Naive B cell (primary cell): ENCODE measurements around the gene HERPUD1. TPM values are rescaled to one million over a fixed set of nuclear protein-coding genes. Genes with fewer than 3 reads are reported as not detected.

ENCODE experiments used
- ATAC-seq, 2 donors: fragments of 150-1000 bp; cut with Tn5 transposase; 2 replicates each; pipeline ENCODE4 v1.10.0; 2021; ENCODE audit warnings: low read depth in 2 of 2, mild to moderate bottlenecking in 2 of 2, moderate library complexity in 2 of 2
- DNase-seq: peaks from one replicate; pipeline ENCODE4 v3.0.0; 2022
- H3K27ac Mint-ChIP-seq, 6 donors: one replicate each; pipeline ENCODE4 v1.8.0; 2020 to 2022; ENCODE audit warnings: mild to moderate bottlenecking in 6 of 6, mixed read lengths in 6 of 6, moderate library complexity in 5 of 6, inconsistent platforms in 2 of 6
- H3K27me3 Mint-ChIP-seq, 3 donors: one replicate each; pipeline ENCODE4 v1.8.0; 2021 to 2022; ENCODE audit warnings: mixed read lengths in 3 of 3, mild to moderate bottlenecking in 1 of 3
- H3K36me3 Mint-ChIP-seq, 2 donors: one replicate each; pipeline ENCODE4 v1.8.0; 2020 to 2022; ENCODE audit warnings: mixed read lengths in 2 of 2, inconsistent platforms in 1 of 2, mild to moderate bottlenecking in 1 of 2
- H3K4me1 Mint-ChIP-seq, 3 donors: one replicate each; pipeline ENCODE4 v1.8.0; 2020 to 2022; ENCODE audit warnings: mixed read lengths in 3 of 3, inconsistent platforms in 1 of 3, mild to moderate bottlenecking in 1 of 3, moderate library complexity in 1 of 3
- H3K4me3 Mint-ChIP-seq, 8 donors: one replicate each; pipeline ENCODE4 v1.8.0; 2020 to 2022; ENCODE audit warnings: mild to moderate bottlenecking in 8 of 8, mixed read lengths in 8 of 8, moderate library complexity in 8 of 8, inconsistent platforms in 2 of 8
- H3K9me3 Mint-ChIP-seq, 7 donors: one replicate each; pipeline ENCODE4 v1.8.0; 2020 to 2022; ENCODE audit warnings: mixed read lengths in 7 of 7, mild to moderate bottlenecking in 5 of 7, inconsistent platforms in 2 of 7, moderate library complexity in 1 of 7
- polyA plus RNA-seq, 6 donors: library from polyadenylated mRNA; unstranded; fragments of 300-500 nt; fragmentation: Illumina TruSeq; gene quantifications; one replicate each; pipeline ENCODE4 v1.2.3, GENCODE V29; 2021; ENCODE audit warnings: low read depth in 6 of 6

HERPUD1 gene
- polyA plus RNA-seq, 6 donors from 2014 or later = 235 to 1,138 (median 264) TPM

- peak overlapping the region in 1 of 8 donors; percentile 69 for H3K4me3 Mint-ChIP-seq
- H3K36me3 Mint-ChIP-seq = peaks cover 6 to 9% of the 10 kb centered on the region in 2 donors
- no peak for ATAC-seq
- peaks cover 0 to 15% (median 2%) of the 10 kb centered on the region in 7 donors for H3K9me3 Mint-ChIP-seq
- H3K4me1 Mint-ChIP-seq = peaks cover 80 to 96% (median 94%) of the 10 kb centered on the region in 3 donors
- peak overlapping the region; percentile 99 to 100 (median 100) for H3K27ac Mint-ChIP-seq
- H3K27me3 Mint-ChIP-seq = no peaks in the 10 kb centered on the region
- DNase-seq = no peak
Observed at GRCh38 chr16:56914896-56915295, 17.0 kb upstream of the HERPUD1 start.

- Mint-ChIP-seq H3K27me3 (no peaks in the 10 kb centered on the region), H3K4me3 (peak overlapping the region in 3 of 8 donors; percentile 67 to 92 (median 87)), H3K36me3 (peaks cover 6 to 9% of the 10 kb centered on the region in 2 donors), H3K9me3 (peaks cover 0 to 17% (median 2%) of the 10 kb centered on the region in 7 donors), H3K27ac (peak overlapping the region; percentile 99 to 100 (median 100)), H3K4me1 (peaks cover 81 to 96% (median 94%) of the 10 kb centered on the region in 3 donors)
- DNase-seq = no peak
- no peak for ATAC-seq
Observed at GRCh38 chr16:56915336-56916119, 16.4 kb upstream of the HERPUD1 start.

DNA sequence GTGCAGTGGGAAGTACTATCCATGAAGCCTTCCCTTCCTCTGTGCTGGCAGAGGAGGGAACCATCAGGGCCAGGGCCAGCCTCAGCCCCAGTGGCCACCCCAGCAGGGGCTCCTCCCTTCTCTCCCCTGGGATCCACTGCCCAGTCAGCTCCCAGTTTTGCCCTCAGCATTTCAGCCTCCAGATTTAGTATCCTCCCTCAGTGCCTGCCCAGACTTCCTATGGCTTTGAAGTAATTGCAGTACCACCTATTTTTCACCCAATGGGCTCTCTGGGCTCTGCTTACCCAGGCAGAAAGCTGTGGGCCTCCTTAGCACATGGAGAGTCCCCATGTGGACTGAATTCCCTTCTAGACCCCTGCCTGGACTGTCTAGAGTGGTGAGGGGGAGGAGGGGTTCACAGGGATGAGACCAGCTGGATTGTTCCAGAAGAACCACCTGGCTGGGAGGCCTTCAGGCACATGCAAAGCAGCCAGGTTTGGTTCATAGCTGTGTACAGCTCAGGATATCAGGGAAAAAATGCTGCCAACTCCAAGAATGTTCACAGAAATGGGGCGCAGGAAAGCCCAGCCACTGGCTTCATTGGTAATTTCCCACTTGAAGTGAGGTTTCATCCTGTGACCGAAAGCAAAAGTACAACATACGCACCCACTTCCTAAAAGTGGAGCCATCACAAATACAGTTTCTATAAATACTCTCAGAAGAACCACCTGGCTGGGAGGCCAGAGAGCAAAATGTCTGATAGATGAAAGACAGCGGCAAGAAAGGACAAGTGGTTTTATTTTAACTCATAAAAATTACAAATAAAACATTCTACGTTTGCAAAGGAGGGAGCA lies 15.2 kb upstream of the HERPUD1 start:
- H3K4me3 Mint-ChIP-seq = peak overlapping the region; percentile 58 to 93 (median 86)
- H3K27ac Mint-ChIP-seq = peak overlapping the region; percentile 99 to 100 (median 100)
- ATAC-seq (peak; percentile 83 to 84), DNase-seq (peak; percentile 85)
- peaks cover 6 to 9% of the 10 kb centered on the region in 2 donors for H3K36me3 Mint-ChIP-seq
- peaks cover 0 to 19% (median 2%) of the 10 kb centered on the region in 7 donors for H3K9me3 Mint-ChIP-seq
- peaks cover 75 to 96% (median 93%) of the 10 kb centered on the region in 3 donors for H3K4me1 Mint-ChIP-seq
- no peaks in the 10 kb centered on the region for H3K27me3 Mint-ChIP-seq

GRCh38 chr16:56918467-56919012 lies 13.4 kb upstream of the HERPUD1 start:
- Mint-ChIP-seq H3K27ac (peak overlapping the region; percentile 99 to 100 (median 100)), H3K9me3 (peaks cover 0 to 19% (median 2%) of the 10 kb centered on the region in 7 donors), H3K27me3 (no peaks in the 10 kb centered on the region), H3K36me3 (peaks cover 6 to 9% of the 10 kb centered on the region in 2 donors), H3K4me3 (peak overlapping the region in 7 of 8 donors; percentile 59 to 93 (median 76)), H3K4me1 (peaks cover 58 to 82% (median 77%) of the 10 kb centered on the region in 3 donors)
- DNase-seq (no peak), ATAC-seq (no peak)

DNA sequence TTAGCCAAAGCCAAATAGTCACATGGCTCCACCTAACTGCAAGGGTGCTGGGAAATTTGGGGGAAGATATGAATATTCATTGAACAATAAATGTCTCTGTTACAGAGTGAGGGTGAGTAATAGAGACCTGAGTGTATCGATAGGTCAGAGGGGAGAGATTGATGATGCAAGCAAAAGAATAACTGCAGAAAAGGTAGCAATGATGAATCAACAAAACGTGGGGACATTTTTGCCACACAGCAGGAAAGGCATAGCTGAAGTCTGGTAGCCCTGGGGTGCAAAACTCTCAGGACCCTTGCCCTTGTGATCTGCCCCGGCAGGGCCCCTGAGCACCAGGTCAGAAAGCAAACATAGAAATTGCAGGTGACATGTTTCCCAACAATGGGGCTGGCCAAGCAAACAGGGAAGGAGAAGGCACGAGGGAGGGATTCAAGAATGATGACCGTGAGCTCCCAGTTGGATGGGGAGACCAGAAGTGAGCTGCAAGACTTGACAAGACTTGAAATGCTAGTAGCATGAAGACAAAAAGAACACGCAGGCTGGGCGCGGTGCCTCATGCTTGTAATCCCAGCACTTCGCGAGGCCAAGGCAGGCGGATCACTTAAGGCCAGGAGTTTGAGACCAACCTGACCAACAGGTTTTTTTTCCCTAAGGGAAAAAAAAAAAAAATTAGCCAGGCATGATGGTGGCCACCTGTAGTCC lies 12.7 kb upstream of the HERPUD1 start:
- H3K27me3 Mint-ChIP-seq = no peaks in the 10 kb centered on the region
- H3K4me3 Mint-ChIP-seq = peak overlapping the region in 6 of 8 donors; percentile 23 to 76 (median 50)
- peaks cover 6 to 9% of the 10 kb centered on the region in 2 donors for H3K36me3 Mint-ChIP-seq
- ATAC-seq (no peak), DNase-seq (no peak)
- peaks cover 53 to 82% (median 70%) of the 10 kb centered on the region in 3 donors for H3K4me1 Mint-ChIP-seq
- peaks cover 0 to 19% (median 2%) of the 10 kb centered on the region in 7 donors for H3K9me3 Mint-ChIP-seq
- peak overlapping the region; percentile 97 to 100 (median 100) for H3K27ac Mint-ChIP-seq

DNA sequence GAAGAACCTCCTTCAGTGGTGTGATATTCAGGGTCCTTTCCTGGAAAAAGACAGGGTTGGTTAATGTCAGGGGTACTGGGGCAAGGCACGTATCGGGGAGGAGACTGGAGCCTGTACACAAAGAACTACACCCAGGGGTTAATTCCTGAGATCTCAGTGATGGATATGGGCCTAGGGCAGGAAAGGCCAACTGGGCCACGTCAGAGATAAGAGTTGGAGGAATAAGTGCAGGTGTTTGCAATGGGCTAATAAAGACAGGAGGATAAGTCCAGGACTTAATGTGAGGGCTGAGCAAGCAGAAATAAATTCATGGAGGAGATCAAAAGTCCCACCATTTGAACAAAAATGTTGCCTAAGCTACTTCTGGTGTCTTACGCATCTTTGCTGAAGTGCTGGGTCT lies 10.4 kb upstream of the HERPUD1 start:
- Mint-ChIP-seq H3K4me3 (no peak overlapping the region), H3K9me3 (peaks cover 0 to 14% (median 2%) of the 10 kb centered on the region in 7 donors), H3K27me3 (no peaks in the 10 kb centered on the region), H3K4me1 (peaks cover 40 to 77% (median 52%) of the 10 kb centered on the region in 3 donors), H3K36me3 (peaks cover 6 to 9% of the 10 kb centered on the region in 2 donors), H3K27ac (peak overlapping the region in 3 of 6 donors; percentile 50 to 81 (median 75))
- ATAC-seq (no peak), DNase-seq (no peak)

- ATAC-seq (no peak), DNase-seq (no peak)
- Mint-ChIP-seq H3K9me3 (peaks cover 0 to 8% (median 0%) of the 10 kb centered on the region in 7 donors), H3K4me1 (peaks cover 27 to 76% (median 41%) of the 10 kb centered on the region in 3 donors), H3K27me3 (no peaks in the 10 kb centered on the region), H3K4me3 (no peak overlapping the region), H3K27ac (peak overlapping the region in 4 of 6 donors; percentile 14 to 63 (median 42)), H3K36me3 (no peaks in the 10 kb centered on the region)
Observed at GRCh38 chr16:56923481-56924091, 8.4 kb upstream of the HERPUD1 start.

- H3K4me1 Mint-ChIP-seq = peaks cover 15 to 70% (median 24%) of the 10 kb centered on the region in 3 donors
- H3K27me3 Mint-ChIP-seq = no peaks in the 10 kb centered on the region
- peak overlapping the region in 1 of 8 donors; percentile 12 for H3K4me3 Mint-ChIP-seq
- peaks cover 0 to 3% of the 10 kb centered on the region in 2 donors for H3K36me3 Mint-ChIP-seq
- peak overlapping the region in 2 of 6 donors; percentile 0 to 78 for H3K27ac Mint-ChIP-seq
- ATAC-seq (no peak), DNase-seq (no peak)
- no peaks in the 10 kb centered on the region for H3K9me3 Mint-ChIP-seq
Observed at GRCh38 chr16:56927471-56927870, 4.5 kb upstream of the HERPUD1 start.

GRCh38 chr16:56929639-56930038 lies 2.3 kb upstream of the HERPUD1 start:
- Mint-ChIP-seq H3K36me3 (peaks cover 0 to 11% of the 10 kb centered on the region in 2 donors), H3K27ac (peak overlapping the region; percentile 79 to 99 (median 96)), H3K4me1 (peaks cover 20 to 76% (median 42%) of the 10 kb centered on the region in 3 donors), H3K4me3 (peak overlapping the region in 3 of 8 donors; percentile 15 to 100 (median 36)), H3K9me3 (no peaks in the 10 kb centered on the region), H3K27me3 (no peaks in the 10 kb centered on the region)
- DNase-seq = no peak
- no peak for ATAC-seq

- peaks cover 30 to 79% (median 52%) of the 10 kb centered on the region in 3 donors for H3K4me1 Mint-ChIP-seq
- peak overlapping the region in 7 of 8 donors; percentile 83 to 100 (median 98) for H3K4me3 Mint-ChIP-seq
- H3K27ac Mint-ChIP-seq = peak overlapping the region; percentile 98 to 99 (median 99)
- DNase-seq (no peak), ATAC-seq (no peak)
- H3K36me3 Mint-ChIP-seq = peaks cover 8 to 18% of the 10 kb centered on the region in 2 donors
- H3K27me3 Mint-ChIP-seq = no peaks in the 10 kb centered on the region
- H3K9me3 Mint-ChIP-seq = no peaks in the 10 kb centered on the region
Observed at GRCh38 chr16:56930486-56931270, 1.3 kb upstream of the HERPUD1 start.

DNA sequence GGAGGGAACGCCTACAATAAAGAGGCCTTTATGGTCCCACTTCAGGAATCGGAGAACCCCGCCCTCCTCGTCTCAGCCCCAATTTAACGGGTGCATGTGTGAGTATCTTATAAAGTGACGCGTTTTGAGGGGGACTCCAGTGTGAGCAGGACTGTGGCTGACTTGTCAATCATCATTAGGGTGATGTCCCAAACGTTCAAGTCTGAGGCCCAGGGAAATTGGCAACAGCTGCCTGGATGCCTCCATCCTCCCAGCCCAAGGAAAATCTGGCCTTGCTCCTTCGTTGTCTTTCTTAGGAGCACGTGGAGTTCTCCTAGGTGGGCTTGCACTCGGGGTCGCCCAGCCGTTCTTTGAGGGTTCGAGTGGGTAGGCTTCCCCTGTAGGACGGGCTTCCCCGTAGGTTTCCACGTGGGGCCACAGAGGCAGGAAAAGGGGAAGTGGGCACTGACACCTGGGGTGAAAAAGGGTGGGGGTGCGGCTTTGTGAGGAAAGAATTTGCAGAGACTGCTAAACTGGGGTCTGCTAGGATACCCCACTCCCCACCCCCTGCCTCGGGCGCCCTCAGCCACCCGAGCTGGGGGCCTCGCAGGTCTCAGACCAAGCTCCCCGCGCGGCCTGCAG lies 561 bp upstream of the HERPUD1 start:
- DNase-seq (peak; percentile 98), ATAC-seq (peak; percentile 66 to 68)
- Mint-ChIP-seq H3K4me1 (peaks cover 32 to 83% (median 53%) of the 10 kb centered on the region in 3 donors), H3K9me3 (no peaks in the 10 kb centered on the region), H3K27ac (peak overlapping the region; percentile 98 to 99 (median 99)), H3K36me3 (peaks cover 8 to 19% of the 10 kb centered on the region in 2 donors), H3K4me3 (peak overlapping the region; percentile 83 to 100 (median 98)), H3K27me3 (no peaks in the 10 kb centered on the region)
